ENCODE data around the gene ADIPOQ. TPM values are rescaled to one million over a fixed set of nuclear protein-coding genes. Genes with fewer than 3 reads are reported as not detected.
"Not testable (repeated sequence)": the region's sequence is repeated elsewhere in the genome, so short reads cannot be mapped to it uniquely, and the experiment has no call there.

ADIPOQ gene
- total RNA-seq, 8 experiments from 2014 or later: 0.15 to 0.28 TPM; not detected in 6

GRCh38 chr3:186831798-186832197 is 10.7 kb upstream of the ADIPOQ start:
- in situ Hi-C loops (cut with MboI; ENCODE audit: low pct_unique_long_range_greater_than_20kb in 2 of 9, low sequenced_read_pairs in 9 of 9, unreplicated experiment in 9 of 9): loop anchor here in 6 of 9 experiments (25.0 kb wide), 1 partner anchor 331 kb away; no protein-coding TSS in a partner anchor
- ATAC-seq (replicated peaks in 6 of 8): no peak
- 0 to 78% (median 33%) methylated on average over 1 to 4 of the region's 4 CpGs; no CpG with 5 or more reads in 3 of the 10 experiments for WGBS, 10 experiments
- no peak overlapping the region for H3K27ac ChIP-seq
- no peak overlapping the region for H3K4me3 ChIP-seq
- H3K4me1 ChIP-seq (replicated peaks in 1 of 2): no peaks in the 10 kb centered on the region

GRCh38 chr3:186832276-186832675 is 10.2 kb upstream of the ADIPOQ start:
- in situ Hi-C loops (cut with MboI; ENCODE audit: low pct_unique_long_range_greater_than_20kb in 2 of 9, low sequenced_read_pairs in 9 of 9, unreplicated experiment in 9 of 9): loop anchor here in 6 of 9 experiments (25.0 kb wide), 1 partner anchor 330 kb away; no protein-coding TSS in a partner anchor
- H3K4me3 ChIP-seq: no peak overlapping the region
- no peaks in the 10 kb centered on the region for H3K4me1 ChIP-seq (replicated peaks in 1 of 2)
- ATAC-seq (replicated peaks in 6 of 8): no peak
- no peak overlapping the region for H3K27ac ChIP-seq
- 54 to 100% (median 78%) methylated on average over 1 of the region's 1 CpG; no CpG with 5 or more reads in 5 of the 10 experiments for WGBS, 10 experiments

- in situ Hi-C loops (cut with MboI; ENCODE audit: low pct_unique_long_range_greater_than_20kb in 2 of 9, low sequenced_read_pairs in 9 of 9, unreplicated experiment in 9 of 9): loop anchor here in 7 of 9 experiments (10.0 to 25.0 kb wide), 2 partner anchors 322 to 325 kb away; no protein-coding TSS in a partner anchor
- Histone ChIP-seq H3K4me1 (replicated peaks in 1 of 2) (no peaks in the 10 kb centered on the region), H3K4me3 (no peak overlapping the region), H3K27ac (no peak overlapping the region)
- WGBS, 10 experiments: 17 to 92% (median 82%) methylated on average over 1 to 12 of the region's 17 CpGs; no CpG with 5 or more reads in 1 of the 10 experiments
- ATAC-seq (replicated peaks in 6 of 8): peak in 3 of 8 experiments; percentile 37 to 74 (median 43)
Measured at GRCh38 chr3:186839874-186840641, 2.5 kb upstream of the ADIPOQ start.

GRCh38 chr3:186841620-186842019 is 890 bp upstream of the ADIPOQ start:
- Histone ChIP-seq H3K4me3 (no peak overlapping the region), H3K4me1 (replicated peaks in 1 of 2) (no peaks in the 10 kb centered on the region), H3K27ac (no peak overlapping the region)
- 0 to 93% (median 49%) methylated on average over 1 to 4 of the region's 4 CpGs; no CpG with 5 or more reads in 3 of the 10 experiments for WGBS, 10 experiments
- in situ Hi-C loops (cut with MboI; ENCODE audit: low pct_unique_long_range_greater_than_20kb in 2 of 9, low sequenced_read_pairs in 9 of 9, unreplicated experiment in 9 of 9): loop anchor here in 7 of 9 experiments (10.0 to 25.0 kb wide), 2 partner anchors 321 to 323 kb away; no protein-coding TSS in a partner anchor
- no peak for ATAC-seq (replicated peaks in 6 of 8)

GRCh38 chr3:186843039-186843432 is 526 bp downstream of the ADIPOQ start:
- 0 to 88% (median 0%) methylated on average over 1 to 3 of the region's 3 CpGs; no CpG with 5 or more reads in 4 of the 10 experiments for WGBS, 10 experiments

GRCh38 chr3:186844908-186845307 is 2.4 kb downstream of the ADIPOQ start:
- in situ Hi-C loops (cut with MboI; ENCODE audit: low pct_unique_long_range_greater_than_20kb in 2 of 9, low sequenced_read_pairs in 9 of 9, unreplicated experiment in 9 of 9): loop anchor here in 7 of 9 experiments (10.0 to 25.0 kb wide), 2 partner anchors 317 to 320 kb away; no protein-coding TSS in a partner anchor
- 64 to 96% (median 88%) methylated on average over 1 to 7 of the region's 11 CpGs; no CpG with 5 or more reads in 4 of the 10 experiments for WGBS, 10 experiments
- no peak for ATAC-seq (replicated peaks in 6 of 8)
- Histone ChIP-seq H3K4me3 (no peak overlapping the region), H3K4me1 (replicated peaks in 1 of 2) (no peaks in the 10 kb centered on the region), H3K27ac (no peak overlapping the region)

More at GRCh38 chr3:186843039-186843432, 526 bp downstream of the ADIPOQ start:
- in situ Hi-C loops (cut with MboI; ENCODE audit: low pct_unique_long_range_greater_than_20kb in 2 of 9, low sequenced_read_pairs in 9 of 9, unreplicated experiment in 9 of 9): loop anchor here in 7 of 9 experiments (10.0 to 25.0 kb wide), 2 partner anchors 319 to 322 kb away; no protein-coding TSS in a partner anchor
- no peak overlapping the region for H3K4me3 ChIP-seq
- ATAC-seq (replicated peaks in 6 of 8): no peak
- no peak overlapping the region for H3K27ac ChIP-seq
- no peaks in the 10 kb centered on the region for H3K4me1 ChIP-seq (replicated peaks in 1 of 2)

GRCh38 chr3:186845756-186846155 is 3.2 kb downstream of the ADIPOQ start:
- Histone ChIP-seq H3K4me1 (replicated peaks in 1 of 2) (no peaks in the 10 kb centered on the region), H3K4me3 (no peak overlapping the region), H3K27ac (no peak overlapping the region)
- in situ Hi-C loops (cut with MboI; ENCODE audit: low pct_unique_long_range_greater_than_20kb in 2 of 9, low sequenced_read_pairs in 9 of 9, unreplicated experiment in 9 of 9): loop anchor here in 7 of 9 experiments (10.0 to 25.0 kb wide), 2 partner anchors 317 to 319 kb away; no protein-coding TSS in a partner anchor
- no peak for ATAC-seq (replicated peaks in 6 of 8)
- WGBS, 10 experiments: 55 to 97% (median 86%) methylated on average over 4 to 9 of the region's 10 CpGs

- no peak for ATAC-seq (replicated peaks in 6 of 8)
Measured at GRCh38 chr3:186847437-186847836, 4.9 kb downstream of the ADIPOQ start.

GRCh38 chr3:186849374-186849975 is 7.0 kb downstream of the ADIPOQ start:
- peak in 6 of 8 experiments; percentile 26 to 72 (median 50) for ATAC-seq (replicated peaks in 6 of 8)
- H3K27ac ChIP-seq: no peak overlapping the region
- H3K4me3 ChIP-seq: no peak overlapping the region
- H3K4me1 ChIP-seq (replicated peaks in 1 of 2): no peaks in the 10 kb centered on the region
- 0 to 17% (median 0%) methylated on average over 1 of the region's 1 CpG; no CpG with 5 or more reads in 1 of the 10 experiments for WGBS, 10 experiments
- in situ Hi-C loops (cut with MboI; ENCODE audit: low pct_unique_long_range_greater_than_20kb in 2 of 9, low sequenced_read_pairs in 9 of 9, unreplicated experiment in 9 of 9): loop anchor here in 7 of 9 experiments (10.0 to 25.0 kb wide), 2 partner anchors 313 to 315 kb away; no protein-coding TSS in a partner anchor

More at GRCh38 chr3:186847437-186847836, 4.9 kb downstream of the ADIPOQ start:
- no peak overlapping the region for H3K27ac ChIP-seq
- 10 to 81% (median 68%) methylated on average over 1 to 2 of the region's 2 CpGs; no CpG with 5 or more reads in 1 of the 10 experiments for WGBS, 10 experiments
- H3K4me3 ChIP-seq: no peak overlapping the region
- no peaks in the 10 kb centered on the region for H3K4me1 ChIP-seq (replicated peaks in 1 of 2)
- in situ Hi-C loops (cut with MboI; ENCODE audit: low pct_unique_long_range_greater_than_20kb in 2 of 9, low sequenced_read_pairs in 9 of 9, unreplicated experiment in 9 of 9): loop anchor here in 7 of 9 experiments (10.0 to 25.0 kb wide), 2 partner anchors 315 to 317 kb away; no protein-coding TSS in a partner anchor

- in situ Hi-C loops (cut with MboI; ENCODE audit: low pct_unique_long_range_greater_than_20kb in 2 of 9, low sequenced_read_pairs in 9 of 9, unreplicated experiment in 9 of 9): loop anchor here in 2 of 9 experiments (25.0 kb wide), 2 partner anchors 310 to 835 kb away; no protein-coding TSS in a partner anchor
- 83 to 100% (median 100%) methylated on average over 1 to 3 of the region's 3 CpGs; no CpG with 5 or more reads in 2 of the 10 experiments for WGBS, 10 experiments
- ATAC-seq (replicated peaks in 6 of 8); H3K4me3 ChIP-seq; H3K4me1 ChIP-seq (replicated peaks in 1 of 2); H3K27ac ChIP-seq: not testable (repeated sequence)
Measured at GRCh38 chr3:186851835-186852234, 9.3 kb downstream of the ADIPOQ start.

GRCh38 chr3:186852994-186853393 is 10.5 kb downstream of the ADIPOQ start:
- ATAC-seq (replicated peaks in 6 of 8): no peak
- in situ Hi-C loops (cut with MboI; ENCODE audit: low pct_unique_long_range_greater_than_20kb in 2 of 9, low sequenced_read_pairs in 9 of 9, unreplicated experiment in 9 of 9): loop anchor here in 2 of 9 experiments (25.0 kb wide), 2 partner anchors 309 to 834 kb away; no protein-coding TSS in a partner anchor
- 40 to 100% (median 93%) methylated on average over 1 to 3 of the region's 6 CpGs; no CpG with 5 or more reads in 7 of the 10 experiments for WGBS, 10 experiments
- H3K4me3 ChIP-seq: no peak overlapping the region
- H3K27ac ChIP-seq: no peak overlapping the region
- H3K4me1 ChIP-seq (replicated peaks in 1 of 2): no peaks in the 10 kb centered on the region

GRCh38 chr3:186854146-186854545 is 11.6 kb downstream of the ADIPOQ start:
- Histone ChIP-seq H3K4me1 (replicated peaks in 1 of 2) (no peaks in the 10 kb centered on the region), H3K27ac (no peak overlapping the region), H3K4me3 (no peak overlapping the region)
- in situ Hi-C loops (cut with MboI; ENCODE audit: low pct_unique_long_range_greater_than_20kb in 2 of 9, low sequenced_read_pairs in 9 of 9, unreplicated experiment in 9 of 9): loop anchor here in 2 of 9 experiments (25.0 kb wide), 2 partner anchors 308 to 833 kb away; no protein-coding TSS in a partner anchor
- WGBS, 10 experiments: 70 to 100% (median 92%) methylated on average over 1 to 5 of the region's 8 CpGs; no CpG with 5 or more reads in 4 of the 10 experiments
- no peak for ATAC-seq (replicated peaks in 6 of 8)
